CD14-positive monocyte (primary cell): ENCODE measurements around the gene SGCD. TPM values are rescaled to one million over a fixed set of nuclear protein-coding genes. Genes with fewer than 3 reads are reported as not detected.

Experiments
- DNase-seq, 3 donors: peaks; one replicate each; pipeline ENCODE4 v3.0.0-alpha.2; 2011 to 2022
- H2AFZ ChIP-seq: 2 replicates; pipeline ENCODE4 v1.6.0; 2012; ENCODE audit warnings: mild to moderate bottlenecking, low read depth, low read length, inconsistent platforms; ENCODE audit not compliant: insufficient read depth, poor library complexity, severe bottlenecking
- H3K27ac ChIP-seq, 2 donors: 1 replicate in 1 of 2; 2 replicates in 1 of 2; pipeline ENCODE4 v1.5.1; 2012 to 2013; ENCODE audit warnings: low read length in 2 of 2, control low read depth in 1 of 2, inconsistent platforms in 1 of 2, low read depth in 1 of 2, mild to moderate bottlenecking in 1 of 2
- H3K27me3 ChIP-seq, 2 donors: one replicate each; pipeline versions ENCODE4 v1.6.0 to v1.6.1; 2011 to 2013; ENCODE audit warnings: low read length in 2 of 2; ENCODE audit not compliant: control insufficient read depth in 2 of 2, insufficient read depth in 2 of 2
- H3K36me3 ChIP-seq, 2 donors: replicated peaks in 1 of 2; 1 replicate in 1 of 2; 2 replicates in 1 of 2; pipeline versions ENCODE4 v1.5.1 to v1.6.1; 2012 to 2013; ENCODE audit warnings: low read length in 2 of 2, control low read depth in 1 of 2, inconsistent platforms in 1 of 2, mild to moderate bottlenecking in 1 of 2; ENCODE audit not compliant: insufficient read depth in 2 of 2, control insufficient read depth in 1 of 2
- H3K4me1 ChIP-seq, 2 donors: 1 replicate in 1 of 2; 2 replicates in 1 of 2; pipeline versions ENCODE4 v1.5.1 to v1.6.1; 2012 to 2013; ENCODE audit warnings: low read length in 2 of 2, control low read depth in 1 of 2, inconsistent platforms in 1 of 2, mild to moderate bottlenecking in 1 of 2, moderate library complexity in 1 of 2; ENCODE audit not compliant: insufficient read depth in 2 of 2, control insufficient read depth in 1 of 2
- H3K4me2 ChIP-seq: replicated peaks from 2 replicates; pipeline ENCODE3; 2012; ENCODE audit warnings: low read length, moderate library complexity, mild to moderate bottlenecking; ENCODE audit not compliant: poor library complexity, severe bottlenecking; ENCODE audit errors: extremely low read depth
- H3K4me3 ChIP-seq, 3 experiments: fragments of 200-600 bp in 1 of 3; sonication (generic) in 1 of 3; replicated peaks in 1 of 3; 1 replicate in 2 of 3; 2 replicates in 1 of 3; pipeline ENCODE4 v1.5.1; 2011 to 2013; ENCODE audit warnings: low read length in 3 of 3, mild to moderate bottlenecking in 3 of 3, control low read depth in 2 of 3, low read depth in 2 of 3, inconsistent platforms in 1 of 3, moderate library complexity in 1 of 3
- H3K79me2 ChIP-seq: 2 replicates; pipeline ENCODE4 v1.6.0; 2012; ENCODE audit warnings: mild to moderate bottlenecking, control low read depth, inconsistent platforms, low read length, moderate library complexity; ENCODE audit not compliant: insufficient read depth
- H3K9ac ChIP-seq: 2 replicates; pipeline ENCODE4 v1.6.0; 2017; ENCODE audit warnings: low read length, mild to moderate bottlenecking; ENCODE audit not compliant: insufficient read depth, poor library complexity, severe bottlenecking
- H3K9me3 ChIP-seq, 2 donors: replicated peaks in 1 of 2; 1 replicate in 1 of 2; 2 replicates in 1 of 2; pipeline versions ENCODE4 v1.5.1 to v1.6.1; 2012 to 2013; ENCODE audit warnings: low read length in 2 of 2, control low read depth in 1 of 2; ENCODE audit not compliant: control insufficient read depth in 1 of 2, insufficient read depth in 1 of 2
- H4K20me1 ChIP-seq: 2 replicates; pipeline ENCODE4 v1.6.0; 2012; ENCODE audit warnings: mild to moderate bottlenecking, low read length, control low read depth, moderate library complexity; ENCODE audit not compliant: insufficient read depth
- H3K27ac Mint-ChIP-seq, 7 donors: one replicate each; pipeline ENCODE4 v1.8.0; 2020; ENCODE audit warnings: mild to moderate bottlenecking in 7 of 7, mixed read lengths in 7 of 7, moderate library complexity in 6 of 7, inconsistent platforms in 2 of 7
- H3K27me3 Mint-ChIP-seq, 3 donors: one replicate each; pipeline ENCODE4 v1.8.0; 2021 to 2022; ENCODE audit warnings: low read depth in 3 of 3, mild to moderate bottlenecking in 3 of 3, mixed read lengths in 3 of 3, moderate library complexity in 3 of 3, inconsistent platforms in 1 of 3
- H3K36me3 Mint-ChIP-seq, 2 donors: one replicate each; pipeline ENCODE4 v1.8.0; 2020; ENCODE audit warnings: mixed read lengths in 2 of 2, inconsistent platforms in 1 of 2, mild to moderate bottlenecking in 1 of 2
- H3K4me1 Mint-ChIP-seq: one replicate; pipeline ENCODE4 v1.8.0; 2020; ENCODE audit warnings: mild to moderate bottlenecking, mixed read lengths
- H3K4me3 Mint-ChIP-seq, 2 donors: one replicate each; pipeline ENCODE4 v1.8.0; 2020; ENCODE audit warnings: mild to moderate bottlenecking in 2 of 2, mixed read lengths in 2 of 2, moderate library complexity in 1 of 2
- H3K9me3 Mint-ChIP-seq, 7 donors: one replicate each; pipeline ENCODE4 v1.8.0; 2020 to 2022; ENCODE audit warnings: mixed read lengths in 7 of 7, mild to moderate bottlenecking in 6 of 7, moderate library complexity in 6 of 7, inconsistent platforms in 2 of 7
- WGBS: methylation state at CpG from one replicate; pipeline ENCODE4 v1.1.5; 2013; ENCODE audit warnings: missing lambda C conversion rate; ENCODE audit not compliant: insufficient coverage; 5-methylcytosine and 5-hydroxymethylcytosine counted together
- intact Hi-C, 2 donors: fragments of 100-400 bp; cut with micrococcal nuclease; formaldehyde crosslinking; loops; one replicate each; pipeline versions ENCODE4 v1.15.0 to v1.15.1; 2023
- polyA plus RNA-seq, 3 donors: library from polyadenylated mRNA; depleted of rRNA in 1 of 3; unstranded in 2 of 3; stranded (reverse) in 1 of 3; fragments of 300-500 nt in 2 of 3; fragments of >200 nt in 1 of 3; fragmentation: Illumina TruSeq in 2 of 3; gene quantifications; 1 replicate in 2 of 3; 2 replicates in 1 of 3; pipeline ENCODE4 v1.2.3, GENCODE V29; 2012 to 2021
- TF ChIP-seq, protein P1 (sequence below): fragments of 200-600 bp; IDR thresholded peaks from one replicate; pipeline ENCODE4 v1.8.0; 2022; ENCODE audit warnings: antibody characterized with exemption, mild to moderate bottlenecking

SGCD gene
- polyA plus RNA-seq, 3 donors = not detected

DNA sequence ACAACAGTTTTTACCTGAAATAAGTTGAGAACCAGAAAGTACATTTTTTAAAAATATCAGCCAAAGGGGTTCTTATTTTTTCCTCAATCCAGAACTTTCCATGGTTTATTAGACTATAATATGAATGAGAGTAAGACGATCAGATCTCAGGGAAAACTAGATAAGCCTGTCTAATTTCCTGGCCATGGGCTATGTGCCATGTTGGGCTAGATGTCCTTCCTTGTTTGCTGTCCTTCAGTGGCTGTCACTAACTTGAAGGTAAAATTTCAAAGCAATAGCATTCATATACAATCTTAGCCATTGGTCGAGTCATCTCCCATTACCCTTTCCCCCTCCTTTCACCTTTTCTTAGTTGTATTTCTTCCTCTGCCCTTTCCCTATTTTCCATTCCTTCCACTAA lies 343.7 kb downstream of the SGCD start:
- peaks cover 0 to 1% (median 1%) of the 10 kb centered on the region in 3 donors for H3K27me3 Mint-ChIP-seq
- H3K79me2 ChIP-seq = no peaks in the 10 kb centered on the region
- no peak overlapping the region for H2AFZ ChIP-seq
- H3K9me3 Mint-ChIP-seq = peaks cover 0 to 2% (median 0%) of the 10 kb centered on the region in 7 donors
- H3K9ac ChIP-seq = no peak overlapping the region
- DNase-seq = no peak
- H3K4me1 ChIP-seq = no peaks in the 10 kb centered on the region
- no peak overlapping the region for H3K27ac Mint-ChIP-seq
- no peaks in the 10 kb centered on the region for H3K36me3 Mint-ChIP-seq
- H3K27ac ChIP-seq = no peak overlapping the region
- intact Hi-C loops = no loop called here
- whole genome bisulfite sequencing = 90% methylated on average over 2 of the region's 2 CpGs
- H3K4me3 Mint-ChIP-seq = no peak overlapping the region
- TF ChIP-seq, protein P1, sequence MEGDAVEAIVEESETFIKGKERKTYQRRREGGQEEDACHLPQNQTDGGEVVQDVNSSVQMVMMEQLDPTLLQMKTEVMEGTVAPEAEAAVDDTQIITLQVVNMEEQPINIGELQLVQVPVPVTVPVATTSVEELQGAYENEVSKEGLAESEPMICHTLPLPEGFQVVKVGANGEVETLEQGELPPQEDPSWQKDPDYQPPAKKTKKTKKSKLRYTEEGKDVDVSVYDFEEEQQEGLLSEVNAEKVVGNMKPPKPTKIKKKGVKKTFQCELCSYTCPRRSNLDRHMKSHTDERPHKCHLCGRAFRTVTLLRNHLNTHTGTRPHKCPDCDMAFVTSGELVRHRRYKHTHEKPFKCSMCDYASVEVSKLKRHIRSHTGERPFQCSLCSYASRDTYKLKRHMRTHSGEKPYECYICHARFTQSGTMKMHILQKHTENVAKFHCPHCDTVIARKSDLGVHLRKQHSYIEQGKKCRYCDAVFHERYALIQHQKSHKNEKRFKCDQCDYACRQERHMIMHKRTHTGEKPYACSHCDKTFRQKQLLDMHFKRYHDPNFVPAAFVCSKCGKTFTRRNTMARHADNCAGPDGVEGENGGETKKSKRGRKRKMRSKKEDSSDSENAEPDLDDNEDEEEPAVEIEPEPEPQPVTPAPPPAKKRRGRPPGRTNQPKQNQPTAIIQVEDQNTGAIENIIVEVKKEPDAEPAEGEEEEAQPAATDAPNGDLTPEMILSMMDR = no peak
- H3K36me3 ChIP-seq = no peaks in the 10 kb centered on the region
- H3K4me1 Mint-ChIP-seq = no peaks in the 10 kb centered on the region
- no peaks in the 10 kb centered on the region for H3K9me3 ChIP-seq
- no peak overlapping the region for H3K4me2 ChIP-seq
- H3K27me3 ChIP-seq = no peaks in the 10 kb centered on the region
- no peaks in the 10 kb centered on the region for H4K20me1 ChIP-seq
- no peak overlapping the region for H3K4me3 ChIP-seq

- Histone ChIP-seq H3K27ac (no peak overlapping the region), H3K27me3 (no peaks in the 10 kb centered on the region), H2AFZ (no peak overlapping the region), H3K9ac (no peak overlapping the region), H3K4me1 (no peaks in the 10 kb centered on the region), H3K79me2 (no peaks in the 10 kb centered on the region), H3K4me2 (no peak overlapping the region), H3K9me3 (no peaks in the 10 kb centered on the region), H3K36me3 (no peaks in the 10 kb centered on the region), H4K20me1 (no peaks in the 10 kb centered on the region), H3K4me3 (no peak overlapping the region)
- Mint-ChIP-seq H3K36me3 (no peaks in the 10 kb centered on the region), H3K9me3 (peaks cover 0 to 2% (median 0%) of the 10 kb centered on the region in 7 donors), H3K27ac (no peak overlapping the region), H3K4me1 (no peaks in the 10 kb centered on the region), H3K4me3 (no peak overlapping the region), H3K27me3 (peaks cover 0 to 1% (median 1%) of the 10 kb centered on the region in 3 donors)
- no peak for DNase-seq
- TF ChIP-seq, protein P1 = no peak
- intact Hi-C loops = no loop called here
Observed at GRCh38 chr5:156675395-156675794, 348.4 kb downstream of the SGCD start.
